Measurements from ENCODE around the gene TAMALIN.

The TAMALIN gene

DNA sequence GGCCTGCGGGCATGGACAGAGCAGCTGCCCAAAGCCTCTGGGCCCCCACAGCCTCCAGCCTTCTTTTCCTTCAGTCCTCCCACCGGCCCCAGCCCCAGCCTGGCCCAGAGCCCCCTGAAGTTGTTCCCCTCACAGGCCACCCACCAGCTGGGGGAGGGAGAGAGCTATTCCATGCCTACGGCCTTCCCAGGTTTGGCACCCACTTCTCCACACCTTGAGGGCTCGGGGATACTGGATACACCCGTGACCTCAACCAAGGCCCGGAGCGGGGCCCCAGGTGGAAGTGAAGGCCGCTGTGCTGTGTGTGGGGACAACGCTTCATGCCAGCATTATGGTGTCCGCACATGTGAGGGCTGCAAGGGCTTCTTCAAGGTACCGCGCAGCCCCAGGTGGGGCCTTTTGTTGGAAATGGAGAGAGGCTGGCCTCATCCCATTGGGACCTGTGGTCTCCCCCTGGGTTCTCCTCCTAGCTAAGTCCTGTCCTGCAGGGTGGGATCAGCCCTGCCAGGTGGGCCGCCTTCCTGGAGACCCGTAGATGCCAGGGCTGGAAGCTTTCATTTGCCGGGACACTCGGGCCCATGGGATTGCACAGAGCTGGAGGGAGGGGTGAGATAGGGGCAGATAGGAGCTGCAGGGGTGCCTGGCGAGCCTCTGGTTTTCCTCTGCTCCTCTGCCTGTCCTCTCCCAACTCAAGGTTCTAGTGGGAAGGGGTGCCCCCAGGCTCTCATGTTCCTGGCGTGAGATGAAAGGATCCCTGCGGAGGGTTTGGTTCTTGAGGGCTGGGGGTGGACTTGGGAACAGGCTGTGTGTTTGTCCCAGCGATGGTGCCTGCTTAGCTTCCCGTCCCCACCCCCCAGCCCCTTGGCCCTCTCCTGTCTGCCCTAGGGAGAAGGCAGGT is 48.3 kb downstream of the TAMALIN start:
- TF ChIP-seq, protein P1, sequence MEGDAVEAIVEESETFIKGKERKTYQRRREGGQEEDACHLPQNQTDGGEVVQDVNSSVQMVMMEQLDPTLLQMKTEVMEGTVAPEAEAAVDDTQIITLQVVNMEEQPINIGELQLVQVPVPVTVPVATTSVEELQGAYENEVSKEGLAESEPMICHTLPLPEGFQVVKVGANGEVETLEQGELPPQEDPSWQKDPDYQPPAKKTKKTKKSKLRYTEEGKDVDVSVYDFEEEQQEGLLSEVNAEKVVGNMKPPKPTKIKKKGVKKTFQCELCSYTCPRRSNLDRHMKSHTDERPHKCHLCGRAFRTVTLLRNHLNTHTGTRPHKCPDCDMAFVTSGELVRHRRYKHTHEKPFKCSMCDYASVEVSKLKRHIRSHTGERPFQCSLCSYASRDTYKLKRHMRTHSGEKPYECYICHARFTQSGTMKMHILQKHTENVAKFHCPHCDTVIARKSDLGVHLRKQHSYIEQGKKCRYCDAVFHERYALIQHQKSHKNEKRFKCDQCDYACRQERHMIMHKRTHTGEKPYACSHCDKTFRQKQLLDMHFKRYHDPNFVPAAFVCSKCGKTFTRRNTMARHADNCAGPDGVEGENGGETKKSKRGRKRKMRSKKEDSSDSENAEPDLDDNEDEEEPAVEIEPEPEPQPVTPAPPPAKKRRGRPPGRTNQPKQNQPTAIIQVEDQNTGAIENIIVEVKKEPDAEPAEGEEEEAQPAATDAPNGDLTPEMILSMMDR (conservative IDR thresholded peaks at IDR 0.05; ENCODE audit: low read depth, low read length): no peak
- DNase-seq (ENCODE audit: low read depth): no peak

DNA sequence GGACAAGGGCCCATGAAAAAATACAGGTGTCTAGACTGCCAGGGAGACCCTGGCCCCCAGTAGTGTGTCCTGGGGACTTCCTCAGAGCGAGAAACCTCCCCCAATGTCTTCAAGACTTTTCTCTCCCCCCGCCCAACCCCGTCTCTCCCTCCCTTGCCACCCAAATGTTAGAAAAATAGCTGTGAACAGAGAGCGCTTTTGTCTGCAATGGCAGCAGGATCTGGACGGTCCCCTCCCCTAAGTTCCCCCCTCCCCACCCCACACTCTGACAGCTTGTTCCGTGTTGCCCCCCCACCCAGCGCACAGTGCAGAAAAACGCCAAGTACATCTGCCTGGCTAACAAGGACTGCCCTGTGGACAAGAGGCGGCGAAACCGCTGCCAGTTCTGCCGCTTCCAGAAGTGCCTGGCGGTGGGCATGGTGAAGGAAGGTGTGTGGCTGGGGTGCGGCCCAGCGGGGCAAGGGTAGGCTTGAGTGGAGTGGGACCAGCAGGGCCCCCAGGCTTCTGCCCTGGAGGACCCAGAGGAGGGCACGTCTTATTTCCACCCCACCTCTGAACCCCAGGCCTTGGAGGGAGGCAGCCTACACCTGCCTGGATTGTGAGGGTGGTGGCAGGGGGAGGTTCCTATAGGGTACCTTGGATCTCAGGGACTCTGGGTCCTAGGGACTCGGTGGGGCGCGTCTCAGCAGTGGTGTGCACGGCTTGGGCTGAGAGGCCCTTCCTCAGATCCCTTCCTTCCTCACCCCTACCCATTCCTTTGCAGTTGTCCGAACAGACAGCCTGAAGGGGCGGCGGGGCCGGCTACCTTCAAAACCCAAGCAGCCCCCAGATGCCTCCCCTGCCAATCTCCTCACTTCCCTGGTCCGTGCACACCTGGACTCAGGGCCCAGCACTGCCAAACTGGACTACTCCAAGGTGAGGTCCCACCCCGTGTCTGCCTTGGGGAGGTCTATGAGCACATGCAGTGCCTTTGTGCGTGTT is 49.3 kb downstream of the TAMALIN start:
- TF ChIP-seq, protein P1 (conservative IDR thresholded peaks at IDR 0.05; ENCODE audit: low read depth, low read length): no peak
- no peak for DNase-seq (ENCODE audit: low read depth)
- H3K4me3 ChIP-seq (ENCODE audit: low read depth, low read length): no peak overlapping the region

More for the DNA sequence above, 48.3 kb downstream of the TAMALIN start:
- no peak overlapping the region for H3K4me3 ChIP-seq (ENCODE audit: low read depth, low read length)

DNA sequence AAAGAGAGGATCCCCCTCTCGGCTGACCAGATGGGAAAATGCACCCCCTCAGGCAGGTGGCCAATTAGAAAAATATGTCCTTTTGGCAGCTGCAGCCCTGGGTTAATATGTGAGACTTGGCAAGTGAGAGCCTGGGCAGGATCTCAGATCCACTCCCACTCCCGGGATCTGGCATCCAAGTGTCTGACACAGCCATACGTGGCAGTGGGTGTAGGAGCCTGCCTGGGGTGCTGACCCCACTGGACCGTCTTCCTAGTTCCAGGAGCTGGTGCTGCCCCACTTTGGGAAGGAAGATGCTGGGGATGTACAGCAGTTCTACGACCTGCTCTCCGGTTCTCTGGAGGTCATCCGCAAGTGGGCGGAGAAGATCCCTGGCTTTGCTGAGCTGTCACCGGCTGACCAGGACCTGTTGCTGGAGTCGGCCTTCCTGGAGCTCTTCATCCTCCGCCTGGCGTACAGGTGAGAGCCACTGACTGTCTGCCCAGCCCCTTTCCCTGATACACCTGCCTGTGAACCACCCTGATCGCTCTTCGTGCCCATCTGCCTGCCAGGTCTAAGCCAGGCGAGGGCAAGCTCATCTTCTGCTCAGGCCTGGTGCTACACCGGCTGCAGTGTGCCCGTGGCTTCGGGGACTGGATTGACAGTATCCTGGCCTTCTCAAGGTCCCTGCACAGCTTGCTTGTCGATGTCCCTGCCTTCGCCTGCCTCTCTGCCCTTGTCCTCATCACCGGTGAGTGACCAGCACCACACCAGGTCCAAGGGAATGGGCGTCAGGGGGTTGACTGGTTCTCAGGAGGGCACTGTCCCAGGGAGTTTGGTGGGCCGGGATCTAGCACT is 50.3 kb downstream of the TAMALIN start:
- H3K4me3 ChIP-seq (ENCODE audit: low read depth, low read length): no peak overlapping the region
- no peak for DNase-seq (ENCODE audit: low read depth)
- TF ChIP-seq, protein P1 (conservative IDR thresholded peaks at IDR 0.05; ENCODE audit: low read depth, low read length): no peak

DNA sequence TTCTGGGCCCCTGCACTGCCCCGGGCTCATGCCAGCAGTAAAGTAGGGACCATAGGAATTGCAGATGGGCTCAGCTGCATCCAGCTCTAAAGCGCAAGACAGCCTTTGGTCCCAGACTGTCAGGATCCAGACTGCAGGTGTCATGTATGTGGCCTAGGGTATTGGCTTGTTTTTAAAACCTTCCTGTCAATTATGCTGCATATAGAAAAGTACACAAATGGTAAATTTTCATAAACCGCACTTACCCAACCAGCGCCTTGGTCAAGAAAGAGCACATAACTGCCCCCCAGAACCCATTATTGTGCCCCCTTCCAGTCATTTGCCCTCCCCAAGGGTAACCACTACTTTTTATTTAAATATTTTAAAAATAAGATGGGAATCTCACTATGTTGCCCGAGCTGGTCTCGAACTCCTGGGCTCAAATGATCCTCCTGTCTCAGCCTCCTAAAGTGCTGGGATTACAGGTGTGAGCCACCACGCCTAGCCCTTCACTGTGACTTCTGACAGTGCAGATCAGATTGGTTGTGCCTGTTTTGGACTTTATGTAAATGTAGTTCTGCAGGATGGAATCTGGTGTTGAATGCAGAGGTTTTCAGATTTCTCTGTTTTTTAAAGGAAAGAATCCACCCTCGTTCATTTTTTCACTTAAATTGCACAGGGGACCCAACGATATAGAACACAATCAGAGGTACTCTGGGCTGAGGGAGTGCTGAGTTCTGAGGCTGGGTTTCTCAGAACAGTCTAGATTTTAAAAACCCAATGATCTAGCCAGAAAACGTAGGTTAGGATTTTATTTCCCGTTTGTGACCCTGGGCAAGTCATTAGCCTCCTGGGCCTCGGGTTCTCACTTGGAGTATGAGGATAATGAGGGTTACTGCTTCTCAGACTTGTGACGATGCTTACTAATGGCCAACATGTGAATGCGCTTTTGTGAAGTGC is 51.2 kb downstream of the TAMALIN start:
- TF ChIP-seq, protein P1 (conservative IDR thresholded peaks at IDR 0.05; ENCODE audit: low read depth, low read length): no peak

DNA sequence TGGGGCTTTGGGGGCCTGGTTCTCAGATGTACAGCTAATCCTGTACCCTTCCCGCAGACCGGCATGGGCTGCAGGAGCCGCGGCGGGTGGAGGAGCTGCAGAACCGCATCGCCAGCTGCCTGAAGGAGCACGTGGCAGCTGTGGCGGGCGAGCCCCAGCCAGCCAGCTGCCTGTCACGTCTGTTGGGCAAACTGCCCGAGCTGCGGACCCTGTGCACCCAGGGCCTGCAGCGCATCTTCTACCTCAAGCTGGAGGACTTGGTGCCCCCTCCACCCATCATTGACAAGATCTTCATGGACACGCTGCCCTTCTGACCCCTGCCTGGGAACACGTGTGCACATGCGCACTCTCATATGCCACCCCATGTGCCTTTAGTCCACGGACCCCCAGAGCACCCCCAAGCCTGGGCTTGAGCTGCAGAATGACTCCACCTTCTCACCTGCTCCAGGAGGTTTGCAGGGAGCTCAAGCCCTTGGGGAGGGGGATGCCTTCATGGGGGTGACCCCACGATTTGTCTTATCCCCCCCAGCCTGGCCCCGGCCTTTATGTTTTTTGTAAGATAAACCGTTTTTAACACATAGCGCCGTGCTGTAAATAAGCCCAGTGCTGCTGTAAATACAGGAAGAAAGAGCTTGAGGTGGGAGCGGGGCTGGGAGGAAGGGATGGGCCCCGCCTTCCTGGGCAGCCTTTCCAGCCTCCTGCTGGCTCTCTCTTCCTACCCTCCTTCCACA is 52.0 kb downstream of the TAMALIN start:
- DNase-seq (ENCODE audit: low read depth): no peak
- H3K4me3 ChIP-seq (ENCODE audit: low read depth, low read length): no peak overlapping the region
- TF ChIP-seq, protein P1 (conservative IDR thresholded peaks at IDR 0.05; ENCODE audit: low read depth, low read length): no peak

More for the DNA sequence above, 51.2 kb downstream of the TAMALIN start:
- no peak for DNase-seq (ENCODE audit: low read depth)
- no peak overlapping the region for H3K4me3 ChIP-seq (ENCODE audit: low read depth, low read length)
